Neural cell (in vitro differentiated cells): Measurements from ENCODE around the gene PGLYRP4. TPM values are rescaled to one million over a fixed set of nuclear protein-coding genes. Genes with fewer than 3 reads are reported as not detected.

Experiments used
- H2AFZ ChIP-seq: fragments of 200-600, 300-800 bp; sonication (generic), shearing (Covaris generic); 2 replicates; pipeline ENCODE4 v1.6.0; 2014; ENCODE audit warnings: low read depth, mild to moderate bottlenecking, antibody characterized with exemption, low read length, moderate library complexity
- H3F3A ChIP-seq: fragments of 200-600 bp; shearing (Covaris generic); 2 replicates; pipeline ENCODE4 v1.6.1; 2016; ENCODE audit warnings: mild to moderate bottlenecking, moderate library complexity, mixed read lengths, antibody characterized with exemption, low read length; ENCODE audit not compliant: insufficient read depth, poor library complexity, severe bottlenecking
- H3K27ac ChIP-seq: fragments of 200-600, 300-800 bp; sonication (generic), shearing (Covaris generic); 2 replicates; pipeline ENCODE4 v1.5.1; 2014; ENCODE audit warnings: mild to moderate bottlenecking, low read length, moderate library complexity
- H3K27me3 ChIP-seq: fragments of 300-800, 200-600 bp; sonication (generic), shearing (Covaris generic); 2 replicates; pipeline ENCODE4 v1.6.0; 2014; ENCODE audit warnings: mild to moderate bottlenecking, low read depth, low read length, moderate library complexity; ENCODE audit not compliant: insufficient read depth
- H3K36me3 ChIP-seq: fragments of 300-800, 200-600 bp; sonication (generic), shearing (Covaris generic); 2 replicates; pipeline ENCODE4 v1.5.1; 2014; ENCODE audit warnings: mild to moderate bottlenecking, antibody characterized with exemption, low read length, moderate library complexity; ENCODE audit not compliant: insufficient read depth
- H3K4me2 ChIP-seq: fragments of 300-800, 200-600 bp; sonication (generic), shearing (Covaris generic); 2 replicates; pipeline ENCODE4 v1.6.0; 2014; ENCODE audit warnings: mild to moderate bottlenecking, low read length
- H3K4me3 ChIP-seq: fragments of 300-800, 200-600 bp; sonication (generic), shearing (Covaris generic); 2 replicates; pipeline ENCODE4 v1.5.1; 2014; ENCODE audit warnings: mild to moderate bottlenecking, low read length, moderate library complexity
- H3K79me2 ChIP-seq: fragments of 200-600 bp; shearing (Covaris generic); replicated peaks from 2 replicates; pipeline ENCODE4 v1.6.0; 2014; ENCODE audit warnings: mild to moderate bottlenecking, low read length, moderate library complexity; ENCODE audit not compliant: insufficient read depth
- H3K9ac ChIP-seq: fragments of 300-800, 200-600 bp; sonication (generic), shearing (Covaris generic); 2 replicates; pipeline ENCODE4 v1.6.1; 2016; ENCODE audit warnings: mild to moderate bottlenecking, low read length, mixed read lengths
- H3K9me2 ChIP-seq: fragments of 200-600 bp; shearing (Covaris generic); 2 replicates; pipeline ENCODE4 v1.6.1; 2016; ENCODE audit warnings: mild to moderate bottlenecking, low read length, mixed read lengths; ENCODE audit not compliant: insufficient read depth
- H3K9me3 ChIP-seq: fragments of 200-600, 300-800 bp; sonication (generic), shearing (Covaris generic); 2 replicates; pipeline ENCODE4 v1.6.1; 2016; ENCODE audit warnings: mild to moderate bottlenecking, mixed run types, low read length, moderate library complexity, mixed read lengths
- H4K20me1 ChIP-seq: fragments of 200-600 bp; shearing (Covaris generic); 2 replicates; pipeline ENCODE4 v1.6.1; 2016; ENCODE audit warnings: mild to moderate bottlenecking, mixed run types; ENCODE audit not compliant: insufficient read depth
- CTCF ChIP-seq: fragments of 450-650 bp; IDR thresholded peaks from 2 replicates; pipeline ENCODE4 v1.5.1; 2014; ENCODE audit warnings: antibody characterized with exemption, mild to moderate bottlenecking, moderate library complexity; ENCODE audit not compliant: poor library complexity, severe bottlenecking
- EP300 ChIP-seq: fragments of 450-650 bp; conservative IDR thresholded peaks from 2 replicates; pipeline ENCODE4 v1.6.1; 2014; ENCODE audit warnings: antibody characterized with exemption, mild to moderate bottlenecking, moderate library complexity; ENCODE audit not compliant: poor library complexity, severe bottlenecking
- EZH2 ChIP-seq: fragments of 200-600, 300-800 bp; shearing (Covaris generic), sonication (generic); IDR thresholded peaks from 2 replicates; pipeline ENCODE4 v1.6.1; 2014; ENCODE audit warnings: antibody characterized with exemption, low read length, borderline replicate concordance, mild to moderate bottlenecking; ENCODE audit not compliant: insufficient read depth, poor library complexity, severe bottlenecking
- MXI1 ChIP-seq: fragments of 450-650 bp; conservative IDR thresholded peaks from 2 replicates; pipeline ENCODE4 v1.6.1; 2014; ENCODE audit warnings: antibody characterized with exemption, mild to moderate bottlenecking; ENCODE audit not compliant: poor library complexity, severe bottlenecking
- POLR2AphosphoS5 ChIP-seq: IDR thresholded peaks from 2 replicates; pipeline ENCODE4 v1.6.1; 2012
- RAD21 ChIP-seq: fragments of 450-650 bp; conservative IDR thresholded peaks from 2 replicates; pipeline ENCODE4 v1.6.1; 2014; ENCODE audit warnings: antibody characterized with exemption, mild to moderate bottlenecking, moderate library complexity
- SMC3 ChIP-seq: fragments of 450-650 bp; conservative IDR thresholded peaks from 2 replicates; pipeline ENCODE4 v1.6.1; 2014; ENCODE audit warnings: antibody characterized with exemption, mild to moderate bottlenecking, moderate library complexity; ENCODE audit not compliant: poor library complexity
- TAF1 ChIP-seq: IDR thresholded peaks from 2 replicates; pipeline ENCODE4 v1.6.1; 2012; ENCODE audit warnings: low read depth
- polyA plus RNA-seq: library from polyadenylated mRNA; depleted of rRNA; stranded (reverse); fragments of >200 nt; gene quantifications from 2 replicates; pipeline ENCODE4 v1.2.3, GENCODE V29; 2014
- TF ChIP-seq, protein P1 (sequence below): IDR thresholded peaks from 2 replicates; pipeline ENCODE4 v1.6.1; 2012; ENCODE audit warnings: borderline replicate concordance

PGLYRP4 gene
- polyA plus RNA-seq, 1 donor from 2014 or later, result not detected

DNA sequence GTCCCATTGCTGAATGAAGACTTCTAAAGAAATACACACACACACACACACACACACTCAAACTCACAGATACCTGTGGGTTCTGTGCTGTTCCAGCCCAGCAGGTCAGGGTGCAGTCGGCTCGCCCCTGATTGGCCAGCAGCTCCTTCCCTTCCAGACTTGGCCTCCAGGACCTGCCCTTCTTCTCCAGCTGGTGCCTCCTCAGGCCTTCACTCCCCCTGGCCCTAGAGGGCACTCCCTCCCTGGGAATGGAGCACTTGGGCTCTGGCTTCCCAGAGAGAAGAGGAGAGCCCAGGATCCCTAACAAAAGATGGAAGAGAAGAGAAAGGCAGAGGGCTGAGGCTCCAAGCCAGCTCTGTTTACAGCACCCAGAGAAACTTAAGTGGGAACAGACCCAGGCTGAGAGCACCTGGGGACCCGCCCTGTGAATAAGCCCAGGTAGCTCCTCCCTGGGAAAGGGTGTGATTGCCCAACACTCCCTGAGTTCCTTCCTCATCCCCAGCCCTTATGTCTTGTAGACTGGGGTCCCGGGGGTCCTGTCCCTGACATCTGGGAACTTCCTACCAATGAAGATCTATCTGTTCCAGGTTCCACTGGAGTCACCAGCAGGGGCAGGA lies 36.0 kb downstream of the PGLYRP4 start, which contains the start of gene PGLYRP3:
Gene PGLYRP3 (minus strand): TSS at position 383 of the 617 bp plus-strand sequence. CDS start 2,287 bp downstream, outside the sequence.
- H3K9ac ChIP-seq, result no peak within 1 kb of the TSS
- no peaks in the 10 kb centered on the region for H3K9me3 ChIP-seq
- no peak within 1 kb of the TSS for H3K4me2 ChIP-seq
- no peaks in the 10 kb centered on the region for H3K27me3 ChIP-seq
- H3K79me2 ChIP-seq, result no peaks in the 10 kb centered on the region
- no peaks in the 10 kb centered on the region for H4K20me1 ChIP-seq
- no peak within 1 kb of the TSS for H3K4me3 ChIP-seq
- no peak within 1 kb of the TSS for H3K27ac ChIP-seq
- no peaks in the 10 kb centered on the region for H3F3A ChIP-seq
- no peaks in the 10 kb centered on the region for H3K36me3 ChIP-seq
- H3K9me2 ChIP-seq, result no peaks in the 10 kb centered on the region
- TF ChIP-seq, protein P1, sequence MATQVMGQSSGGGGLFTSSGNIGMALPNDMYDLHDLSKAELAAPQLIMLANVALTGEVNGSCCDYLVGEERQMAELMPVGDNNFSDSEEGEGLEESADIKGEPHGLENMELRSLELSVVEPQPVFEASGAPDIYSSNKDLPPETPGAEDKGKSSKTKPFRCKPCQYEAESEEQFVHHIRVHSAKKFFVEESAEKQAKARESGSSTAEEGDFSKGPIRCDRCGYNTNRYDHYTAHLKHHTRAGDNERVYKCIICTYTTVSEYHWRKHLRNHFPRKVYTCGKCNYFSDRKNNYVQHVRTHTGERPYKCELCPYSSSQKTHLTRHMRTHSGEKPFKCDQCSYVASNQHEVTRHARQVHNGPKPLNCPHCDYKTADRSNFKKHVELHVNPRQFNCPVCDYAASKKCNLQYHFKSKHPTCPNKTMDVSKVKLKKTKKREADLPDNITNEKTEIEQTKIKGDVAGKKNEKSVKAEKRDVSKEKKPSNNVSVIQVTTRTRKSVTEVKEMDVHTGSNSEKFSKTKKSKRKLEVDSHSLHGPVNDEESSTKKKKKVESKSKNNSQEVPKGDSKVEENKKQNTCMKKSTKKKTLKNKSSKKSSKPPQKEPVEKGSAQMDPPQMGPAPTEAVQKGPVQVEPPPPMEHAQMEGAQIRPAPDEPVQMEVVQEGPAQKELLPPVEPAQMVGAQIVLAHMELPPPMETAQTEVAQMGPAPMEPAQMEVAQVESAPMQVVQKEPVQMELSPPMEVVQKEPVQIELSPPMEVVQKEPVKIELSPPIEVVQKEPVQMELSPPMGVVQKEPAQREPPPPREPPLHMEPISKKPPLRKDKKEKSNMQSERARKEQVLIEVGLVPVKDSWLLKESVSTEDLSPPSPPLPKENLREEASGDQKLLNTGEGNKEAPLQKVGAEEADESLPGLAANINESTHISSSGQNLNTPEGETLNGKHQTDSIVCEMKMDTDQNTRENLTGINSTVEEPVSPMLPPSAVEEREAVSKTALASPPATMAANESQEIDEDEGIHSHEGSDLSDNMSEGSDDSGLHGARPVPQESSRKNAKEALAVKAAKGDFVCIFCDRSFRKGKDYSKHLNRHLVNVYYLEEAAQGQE, result no peak
- TF ChIP-seq POLR2AphosphoS5 (no peak), EP300 (no peak), EZH2 (no peak), TAF1 (no peak), MXI1 (no peak), CTCF (no peak), RAD21 (no peak)
- no peak within 1 kb of the TSS for H2AFZ ChIP-seq

- Histone ChIP-seq H3K4me3 (no peak overlapping the region), H3K79me2 (no peaks in the 10 kb centered on the region), H3K9me3 (no peaks in the 10 kb centered on the region), H3K9me2 (no peaks in the 10 kb centered on the region), H3K9ac (no peak overlapping the region), H3K27me3 (no peaks in the 10 kb centered on the region), H2AFZ (no peak overlapping the region), H3K4me2 (no peak overlapping the region), H4K20me1 (no peaks in the 10 kb centered on the region), H3K27ac (no peak overlapping the region), H3F3A (no peaks in the 10 kb centered on the region), H3K36me3 (no peaks in the 10 kb centered on the region)
- TF ChIP-seq TAF1, result no peak
- TF ChIP-seq, protein P1, result no peak
- TF ChIP-seq SMC3, result no peak
- no peak for TF ChIP-seq POLR2AphosphoS5
- TF ChIP-seq MXI1, result no peak
- TF ChIP-seq CTCF, result no peak
- no peak for TF ChIP-seq RAD21
- no peak for TF ChIP-seq EZH2
- no peak for TF ChIP-seq EP300
Measured at GRCh38 chr1:153310526-153310925, 38.1 kb downstream of the PGLYRP4 start.
